GM15510 (cell line): ENCODE measurements around the gene CCDC33.

Source experiments
- POLR2A ChIP-seq: IDR thresholded peaks from 3 replicates; pipeline ENCODE4 v1.6.1; 2011; ENCODE audit warnings: borderline replicate concordance; ENCODE audit not compliant: insufficient read length; ENCODE audit errors: extremely low read depth

The CCDC33 gene

DNA sequence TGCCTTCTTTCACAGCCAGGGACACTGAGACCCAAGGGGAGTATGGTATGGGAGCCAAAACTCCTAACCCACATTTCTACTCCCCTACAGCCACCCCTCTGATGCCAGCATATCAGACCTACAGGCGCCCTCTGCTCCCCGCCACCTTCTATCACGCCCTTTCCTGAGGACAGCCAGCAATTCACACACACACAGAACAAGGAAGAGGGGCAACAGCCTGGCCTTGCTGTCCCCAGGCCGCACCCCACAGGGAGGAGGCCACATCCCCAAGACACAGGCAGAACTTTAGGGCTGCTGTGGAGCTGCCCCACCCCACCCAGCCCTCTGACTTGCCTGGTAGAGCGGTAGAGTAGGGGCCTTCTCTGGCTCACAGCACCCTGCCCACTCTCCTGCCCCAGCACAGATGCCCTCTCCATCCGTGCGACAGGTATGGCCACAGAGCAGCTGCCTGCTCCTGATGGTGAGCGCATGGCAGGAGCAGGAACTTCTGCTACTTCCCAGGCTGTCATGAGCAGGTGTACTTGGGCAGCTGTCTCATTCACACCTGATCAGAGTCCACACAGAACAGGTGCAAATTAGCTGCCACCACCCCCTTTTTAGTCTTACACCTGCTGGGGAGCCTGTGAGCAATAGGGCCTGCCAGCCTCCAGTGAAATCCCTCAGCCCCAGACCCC lies 33.4 kb downstream of the CCDC33 start:
- no peak for TF ChIP-seq POLR2A

DNA sequence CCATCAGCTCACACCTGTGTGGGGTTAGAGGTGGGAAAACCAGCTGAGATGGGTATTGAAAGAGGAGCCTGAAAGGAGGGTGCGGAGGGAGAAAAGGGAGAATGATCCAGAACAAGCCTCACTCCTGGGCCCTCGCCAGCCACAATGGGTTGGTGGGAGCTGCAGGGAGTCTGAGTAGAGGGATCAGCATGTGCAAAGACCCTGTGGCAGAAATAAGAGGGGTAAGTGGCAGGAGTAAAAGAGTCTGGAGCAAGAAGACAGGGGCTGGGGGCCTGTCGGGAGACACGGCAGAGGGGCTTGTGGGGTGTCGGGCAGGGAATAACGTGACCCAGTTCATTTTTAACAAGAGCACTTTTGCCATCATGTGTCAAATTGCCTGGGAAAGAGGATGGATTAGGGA lies 34.0 kb downstream of the CCDC33 start:
- no peak for TF ChIP-seq POLR2A

DNA sequence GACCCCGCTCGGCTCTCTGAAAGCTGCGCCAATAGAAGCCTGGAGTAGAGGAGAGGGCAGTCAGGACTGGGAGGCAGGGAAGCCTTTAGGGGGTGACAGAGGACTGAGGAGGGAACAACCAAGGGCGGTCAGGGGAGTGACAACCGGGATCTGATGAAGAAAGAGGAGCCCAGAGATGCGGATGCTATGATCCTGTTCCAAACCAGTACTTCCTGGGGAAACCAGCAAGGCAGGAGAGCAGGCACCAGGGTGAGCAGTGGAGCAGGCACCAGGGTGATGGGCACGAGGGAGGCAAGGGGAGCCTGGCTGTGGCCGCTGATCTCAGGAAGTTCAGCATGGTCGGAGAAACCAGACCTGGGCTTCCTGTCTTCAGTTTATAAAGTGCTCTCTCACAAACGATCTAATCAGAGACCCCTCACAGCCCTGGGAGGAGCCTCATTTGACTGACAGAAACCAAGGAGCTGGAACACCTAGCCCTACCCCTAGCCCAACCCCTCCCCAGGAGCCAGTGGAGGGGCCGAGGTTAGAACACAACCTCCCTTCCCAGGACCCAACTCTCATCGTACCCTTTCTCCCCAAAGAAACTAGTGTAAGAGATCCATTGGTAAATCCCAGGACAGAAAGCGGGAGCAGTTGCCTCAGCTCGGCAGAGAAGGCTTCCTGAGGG lies 34.9 kb downstream of the CCDC33 start:
- no peak for TF ChIP-seq POLR2A

DNA sequence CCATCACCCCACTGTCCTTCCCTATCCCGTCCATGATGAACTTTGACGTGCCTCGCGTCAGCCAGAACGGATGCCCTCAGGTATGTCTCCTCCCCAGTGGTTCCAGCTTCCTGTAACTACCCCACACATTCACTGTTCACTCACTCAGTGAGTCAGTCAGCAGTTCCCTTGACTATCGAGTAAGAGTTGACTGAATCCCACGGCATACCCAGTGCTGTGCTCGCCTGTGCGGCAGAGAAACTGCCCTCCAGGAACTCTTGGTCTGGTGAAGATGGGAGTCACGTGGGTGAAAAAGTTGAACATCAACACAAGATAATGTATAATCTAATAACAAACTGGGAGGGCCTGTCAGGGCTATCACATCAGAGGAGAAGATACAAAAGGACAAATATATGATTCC lies 36.7 kb downstream of the CCDC33 start:
- TF ChIP-seq POLR2A, result no peak

DNA sequence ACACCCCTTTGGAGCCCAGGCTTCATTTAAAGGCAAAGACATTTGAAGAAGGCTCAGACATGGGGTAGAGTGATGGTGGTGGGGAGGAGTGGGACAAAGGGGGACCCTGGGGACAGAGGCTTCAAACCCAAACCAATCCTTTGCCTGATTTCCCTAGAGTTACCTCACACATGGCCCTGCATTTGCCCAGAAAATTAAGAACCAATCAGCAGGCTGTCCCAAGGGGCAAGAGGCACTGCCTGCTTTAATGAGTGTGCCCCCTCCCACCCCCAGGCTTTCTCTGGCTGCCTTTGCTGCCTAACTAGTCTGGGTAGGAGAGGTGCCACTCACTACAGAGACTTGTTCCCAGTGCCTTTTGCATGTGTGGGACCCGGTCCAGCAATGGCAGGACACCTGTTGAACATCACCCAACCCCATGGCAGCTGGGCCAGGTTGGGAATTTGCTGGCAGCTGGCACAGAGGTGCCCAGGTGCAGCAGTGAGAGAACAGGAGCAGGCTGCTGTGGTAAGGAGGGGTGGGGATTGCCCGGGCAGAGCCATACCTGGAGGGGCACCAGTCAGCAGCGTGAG lies 38.4 kb downstream of the CCDC33 start:
- no peak for TF ChIP-seq POLR2A

DNA sequence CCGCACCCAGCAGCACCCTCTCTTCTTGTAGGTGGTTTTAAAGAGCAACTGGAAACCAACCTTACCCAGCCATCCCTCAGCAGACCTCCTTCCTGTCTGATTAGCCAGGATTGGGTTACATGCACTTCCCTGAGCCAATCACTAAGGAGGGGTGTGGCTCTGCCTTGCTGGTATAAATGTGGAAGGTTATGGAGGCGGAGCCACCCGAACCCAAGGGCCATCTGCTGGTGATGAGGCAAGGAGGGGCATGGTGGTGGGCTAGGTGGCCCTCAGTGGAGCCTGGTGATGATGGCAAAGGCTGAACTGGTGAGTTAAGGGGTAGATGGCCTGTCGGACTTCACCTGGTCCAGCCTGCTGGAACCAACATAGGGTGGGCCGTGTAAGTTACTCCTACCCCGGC lies 39.8 kb downstream of the CCDC33 start:
- TF ChIP-seq POLR2A, result no peak

DNA sequence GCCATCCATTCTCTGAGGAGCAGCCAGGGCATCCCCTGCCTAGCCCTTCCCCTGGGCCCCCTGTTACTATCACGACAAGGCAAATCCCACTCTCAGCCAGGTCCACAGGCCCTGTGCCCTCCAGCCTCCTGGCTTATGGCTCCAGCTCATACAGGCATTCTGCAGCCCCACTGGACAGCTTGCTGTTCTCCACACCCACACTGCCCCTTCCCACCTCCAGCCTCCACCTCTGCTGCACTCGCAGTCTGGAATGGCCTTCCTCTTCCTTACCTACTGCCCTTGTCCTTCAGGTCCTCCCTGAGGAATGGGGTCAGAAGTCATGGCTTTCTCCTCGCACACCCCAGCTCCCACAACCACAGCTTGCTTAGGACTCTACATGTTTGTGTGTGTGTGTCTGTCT lies 40.4 kb downstream of the CCDC33 start:
- no peak for TF ChIP-seq POLR2A

DNA sequence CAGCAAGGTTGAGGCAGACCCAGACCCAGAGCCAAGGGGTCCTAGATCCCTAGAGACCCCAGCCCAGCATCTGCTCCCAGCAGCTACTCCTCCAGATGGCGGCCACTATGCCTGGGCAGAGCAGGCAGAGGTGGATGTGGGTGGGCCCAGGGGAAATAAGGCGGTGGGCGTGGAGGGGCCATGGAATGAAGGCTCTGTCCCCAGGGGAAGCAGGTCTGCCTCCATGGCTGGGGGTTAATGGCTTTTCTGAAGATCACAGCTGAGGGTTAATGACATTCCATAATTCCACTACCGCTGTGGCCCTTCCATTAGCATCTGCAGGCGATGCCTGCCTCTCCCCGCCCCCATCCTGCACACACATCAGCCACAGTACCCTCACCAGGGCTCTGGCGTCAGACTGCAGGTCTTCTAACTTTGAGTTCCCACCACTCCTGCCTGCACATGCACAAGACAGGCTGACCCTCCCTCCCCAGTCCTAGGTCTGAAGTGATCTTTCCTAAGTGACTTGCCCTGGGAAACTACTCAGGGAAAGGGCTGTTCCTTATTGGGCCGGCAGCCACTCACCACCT lies 41.2 kb downstream of the CCDC33 start:
- no peak for TF ChIP-seq POLR2A

DNA sequence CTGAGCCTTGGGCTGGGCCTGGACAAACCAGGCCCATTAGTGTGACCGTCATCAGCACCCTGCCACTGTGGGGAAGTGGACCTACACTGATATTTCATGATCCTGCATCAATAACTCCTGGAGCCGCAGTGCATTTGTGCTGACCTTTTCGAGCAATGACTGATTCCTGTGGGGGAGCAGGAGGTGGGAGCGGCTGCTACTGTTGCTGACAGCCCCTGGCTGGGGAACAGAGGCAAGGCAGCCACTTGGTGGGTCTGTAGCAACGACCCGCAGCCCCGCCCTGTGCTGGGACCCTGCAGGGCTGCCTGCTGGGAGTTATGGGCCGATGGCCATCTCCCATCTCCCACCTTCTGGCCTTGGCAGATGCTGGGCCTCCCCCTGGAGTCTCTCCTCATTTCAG lies 42.1 kb downstream of the CCDC33 start:
- no peak for TF ChIP-seq POLR2A

DNA sequence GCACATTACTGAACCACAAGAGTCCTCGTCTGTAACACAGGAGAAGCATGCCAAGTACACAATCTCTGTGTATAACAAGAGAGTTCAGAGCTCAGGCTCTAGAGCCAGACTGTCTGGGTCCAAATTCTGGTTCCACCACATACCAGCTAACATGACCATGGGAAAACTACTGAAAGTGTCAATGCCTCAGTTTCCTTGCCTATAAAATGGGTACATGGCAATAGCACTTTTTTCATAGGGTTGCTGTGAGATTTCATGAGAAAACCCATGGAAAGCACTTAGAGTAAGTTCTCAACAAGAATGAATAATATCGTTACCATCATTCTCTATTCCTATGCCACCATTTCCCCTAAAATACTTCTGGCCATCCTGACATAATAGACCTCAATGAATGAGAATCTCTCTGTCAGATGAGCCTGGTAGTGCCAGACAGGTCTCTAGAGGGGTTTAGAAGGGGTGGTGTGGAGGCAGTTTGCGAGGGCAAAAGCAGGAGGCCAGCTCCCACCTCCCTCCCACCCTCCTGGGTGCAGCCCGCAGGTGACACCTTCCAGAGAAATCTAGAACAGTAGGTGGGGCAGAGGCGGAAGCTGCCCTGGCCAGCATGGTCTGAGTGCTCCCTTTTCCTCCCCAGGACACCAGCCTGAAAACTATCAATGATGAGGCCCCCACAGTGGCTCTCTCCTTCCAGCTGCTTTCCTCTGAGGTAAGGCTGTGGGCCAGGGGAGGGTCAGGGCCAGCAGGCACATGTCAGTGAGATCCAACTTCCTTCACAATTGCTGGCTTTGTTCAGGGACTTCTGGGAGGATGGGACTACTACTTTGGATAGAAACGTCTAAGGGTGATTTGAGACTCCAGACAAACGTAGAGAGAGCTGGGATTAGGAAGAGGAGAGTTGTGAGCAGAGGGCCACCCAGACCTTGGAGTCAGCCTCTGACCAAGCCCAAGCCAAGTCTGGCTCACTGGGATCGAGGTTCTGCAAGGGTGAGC lies 45.3 kb downstream of the CCDC33 start:
- TF ChIP-seq POLR2A, result no peak

DNA sequence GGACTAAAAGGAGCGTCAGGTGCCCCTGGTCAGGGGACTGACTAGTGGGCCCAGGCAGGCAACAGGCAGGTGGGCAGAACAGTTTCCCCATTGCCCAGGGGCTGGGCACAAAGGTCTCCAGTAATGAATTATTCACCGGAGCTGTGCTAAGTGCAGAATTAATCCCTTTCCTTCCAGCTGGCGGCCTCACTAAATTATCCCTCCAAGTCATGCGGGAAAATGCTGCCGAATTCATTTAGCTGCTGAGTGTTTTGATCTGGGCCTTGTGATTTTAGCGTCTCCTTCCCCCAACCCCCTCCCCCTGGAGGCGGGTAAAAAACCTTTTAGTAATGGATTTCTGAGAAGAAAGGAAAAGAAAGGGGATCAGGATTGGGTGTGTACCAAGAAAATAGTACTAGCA lies 47.2 kb downstream of the CCDC33 start:
- no peak for TF ChIP-seq POLR2A

DNA sequence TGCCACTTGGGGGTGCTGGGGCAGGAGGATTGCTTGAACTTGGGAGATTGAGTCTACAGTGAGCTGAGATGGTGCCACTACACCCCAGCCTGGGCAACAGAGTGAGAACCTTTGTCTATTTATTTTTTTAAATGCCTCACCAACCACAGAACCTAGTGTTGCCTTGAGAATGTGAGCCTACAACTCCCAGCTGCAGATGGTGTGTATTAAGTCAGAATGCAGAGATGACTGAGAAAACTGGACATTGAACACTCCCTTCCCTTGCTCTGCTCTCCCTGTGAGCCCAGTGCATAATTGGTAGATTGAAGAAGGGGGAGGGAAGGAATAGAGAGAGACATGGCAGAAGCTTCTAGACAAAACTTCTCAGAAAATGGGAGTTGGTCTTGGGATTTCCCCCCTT lies 53.5 kb downstream of the CCDC33 start:
- TF ChIP-seq POLR2A, result no peak

DNA sequence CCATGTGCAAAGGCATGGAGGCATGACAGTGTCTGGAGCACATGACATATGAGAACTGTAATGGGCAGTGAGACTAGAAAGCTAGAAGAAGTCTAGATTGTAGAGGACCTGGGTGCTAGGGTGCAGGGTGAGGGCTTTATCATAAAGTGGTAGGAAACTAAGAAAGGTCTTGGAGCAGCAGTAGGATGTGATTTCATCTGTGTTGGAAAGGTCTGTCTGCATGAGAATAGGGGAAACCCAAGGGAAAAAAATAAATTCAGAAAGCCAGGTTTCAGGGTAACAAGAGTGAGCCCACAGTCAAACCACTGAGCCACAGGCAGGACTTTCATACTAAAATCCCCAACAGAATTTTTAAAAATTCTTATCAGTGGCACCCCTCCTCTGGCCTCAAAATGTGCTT lies 54.5 kb downstream of the CCDC33 start:
- TF ChIP-seq POLR2A, result no peak
